ENCODE results near the gene PITPNM3. TPM values are rescaled to one million over a fixed set of nuclear protein-coding genes. Genes with fewer than 3 reads are reported as not detected.

The PITPNM3 gene
- total and polyA plus RNA-seq, 10 donors, result 5.4 to 215 (median 125) TPM

DNA sequence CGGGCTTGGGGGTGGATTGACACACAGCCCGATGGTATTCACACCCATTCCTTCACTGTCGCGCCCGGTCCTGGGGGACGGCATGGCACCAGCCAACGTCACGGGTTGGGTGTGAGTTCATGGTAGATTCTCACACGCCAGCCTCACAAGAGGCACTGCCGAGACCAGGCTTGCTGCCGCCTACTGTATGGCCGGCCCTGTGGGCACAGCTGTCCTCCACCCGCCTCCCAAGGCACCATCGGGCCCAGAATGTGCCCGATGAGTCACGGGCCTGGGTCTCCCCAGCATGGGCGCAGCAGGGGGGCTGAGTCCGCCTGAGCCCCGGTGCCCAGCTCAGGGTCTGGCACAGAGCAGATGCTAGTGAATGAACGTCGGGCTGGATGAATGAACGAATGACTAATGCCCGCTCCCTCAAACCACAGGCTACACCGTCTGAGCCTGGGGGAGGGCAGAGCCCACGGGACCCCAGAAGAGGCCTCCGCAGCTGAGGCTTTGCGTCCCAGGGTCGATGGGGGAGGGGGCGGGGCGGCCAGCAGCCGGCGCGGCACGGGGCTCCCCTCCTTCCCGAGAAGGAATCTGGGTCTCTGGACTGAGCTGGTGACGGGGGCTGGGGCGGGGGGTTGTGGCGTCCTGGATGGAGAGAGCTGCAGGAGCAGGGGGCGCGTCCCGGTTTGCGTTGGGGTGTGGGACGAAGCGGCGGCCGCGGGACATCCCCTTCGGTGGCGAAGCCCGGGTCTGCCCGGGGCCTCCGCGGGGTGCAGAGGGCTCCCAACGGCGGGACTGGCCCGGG, 829 bp downstream of the PITPNM3 start:
- 1 to 2% (median 2%) methylated on average over 24 to 56 of the region's 56 CpGs for WGBS, 5 donors
- intact Hi-C loops (cut with DNase I; ENCODE audit: low total_unique reads), result loop anchor here (5.0 kb wide), 1 partner anchor 83 kb away; no protein-coding TSS in a partner anchor
- H3K4me3 ChIP-seq, result peak overlapping the region; percentile 51 to 82 (median 61)

DNA sequence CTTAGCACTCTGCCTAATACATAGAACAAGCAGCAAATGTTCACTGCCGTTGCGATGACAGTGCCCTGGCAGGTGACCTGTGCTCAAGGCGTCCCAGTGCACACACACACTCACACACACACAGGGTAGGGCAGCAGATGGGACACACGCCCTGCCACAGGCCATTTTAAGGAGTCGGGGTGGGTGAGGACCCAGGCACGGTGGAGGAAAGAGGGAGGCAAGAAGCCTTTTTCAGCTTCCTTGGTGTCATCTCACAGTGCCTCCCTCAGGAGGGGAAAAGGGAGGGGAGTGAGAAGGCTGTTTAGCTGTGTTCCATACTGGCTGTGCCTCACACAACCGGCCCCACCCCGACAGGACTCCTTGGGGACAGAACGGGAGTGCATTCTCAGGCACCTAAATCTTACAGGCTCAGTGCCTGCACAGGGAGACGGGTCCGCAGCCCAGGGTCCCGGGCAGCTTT, 1.5 kb downstream of the PITPNM3 start:
- 17 to 31% (median 28%) methylated on average over 8 to 12 of the region's 12 CpGs for WGBS, 5 donors

More for the DNA sequence above, 829 bp downstream of the PITPNM3 start:
- H3K27me3 ChIP-seq (replicated peaks in 1 of 7), result peaks cover 0 to 51% (median 18%) of the 10 kb centered on the region in 7 donors
- peak overlapping the region; percentile 63 to 90 (median 84) for H3K27ac ChIP-seq
- TF ChIP-seq CTCF (IDR thresholded peaks at IDR 0.05 in 8 of 11, conservative IDR thresholded peaks at IDR 0.05 in 3 of 11) (no peak), POLR2AphosphoS5 (IDR thresholded peaks at IDR 0.05) (peak in 2 of 3 donors; percentile 11 to 60), POLR2A (IDR thresholded peaks at IDR 0.05) (no peak)
- H3K36me3 ChIP-seq, result no peaks in the 10 kb centered on the region
- no peaks in the 10 kb centered on the region for H3K9me3 ChIP-seq
- H3K4me1 ChIP-seq, result peaks cover 0 to 89% (median 52%) of the 10 kb centered on the region in 6 donors
- no peak for DNase-seq

DNA sequence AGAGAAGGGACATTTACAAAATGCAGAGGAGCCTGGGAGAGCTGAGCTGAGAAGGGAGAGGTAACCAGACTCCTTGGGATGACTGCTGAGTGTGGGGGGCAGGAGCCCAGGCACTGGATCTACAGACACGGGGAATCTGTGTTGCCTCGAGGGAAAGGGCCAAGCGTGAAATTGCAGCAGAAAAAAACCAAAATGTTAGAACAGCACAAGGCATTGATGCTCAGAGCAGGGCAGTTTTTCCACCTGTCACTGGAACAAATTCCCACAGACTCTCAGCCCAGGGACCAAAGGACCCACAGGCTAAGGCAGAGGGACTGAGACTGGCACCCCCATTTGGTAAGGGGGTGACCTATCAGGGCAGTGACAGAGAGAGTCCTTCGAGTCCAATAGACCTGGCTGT, 2.0 kb downstream of the PITPNM3 start:
- H3K4me3 ChIP-seq, result peak overlapping the region; percentile 51 to 82 (median 61)
- H3K27ac ChIP-seq, result peak overlapping the region; percentile 63 to 90 (median 84)
- H3K4me1 ChIP-seq, result peaks cover 0 to 89% (median 51%) of the 10 kb centered on the region in 6 donors
- H3K36me3 ChIP-seq, result no peaks in the 10 kb centered on the region
- DNase-seq, result no peak
- H3K27me3 ChIP-seq (replicated peaks in 1 of 7), result peaks cover 0 to 51% (median 18%) of the 10 kb centered on the region in 7 donors
- no peak for TF ChIP-seq POLR2A (IDR thresholded peaks at IDR 0.05)
- TF ChIP-seq POLR2AphosphoS5 (IDR thresholded peaks at IDR 0.05), result no peak
- no peak for TF ChIP-seq CTCF (IDR thresholded peaks at IDR 0.05 in 8 of 11, conservative IDR thresholded peaks at IDR 0.05 in 3 of 11)
- H3K9me3 ChIP-seq, result no peaks in the 10 kb centered on the region
- 67 to 80% (median 70%) methylated on average over 3 to 4 of the region's 4 CpGs for WGBS, 5 donors
- intact Hi-C loops (cut with DNase I; ENCODE audit: low total_unique reads), result no loop called here

More for the DNA sequence above, 1.5 kb downstream of the PITPNM3 start:
- peak overlapping the region; percentile 51 to 82 (median 61) for H3K4me3 ChIP-seq
- peak in 1 of 3 donors; percentile 56 for TF ChIP-seq POLR2AphosphoS5 (IDR thresholded peaks at IDR 0.05)
- TF ChIP-seq POLR2A (IDR thresholded peaks at IDR 0.05), result no peak
- no peak for DNase-seq
- peaks cover 0 to 89% (median 52%) of the 10 kb centered on the region in 6 donors for H3K4me1 ChIP-seq
- peaks cover 0 to 51% (median 18%) of the 10 kb centered on the region in 7 donors for H3K27me3 ChIP-seq (replicated peaks in 1 of 7)
- intact Hi-C loops (cut with DNase I; ENCODE audit: low total_unique reads), result loop anchor here (5.0 kb wide), 1 partner anchor 83 kb away; no protein-coding TSS in a partner anchor
- H3K9me3 ChIP-seq, result no peaks in the 10 kb centered on the region
- peak overlapping the region; percentile 63 to 90 (median 84) for H3K27ac ChIP-seq
- H3K36me3 ChIP-seq, result no peaks in the 10 kb centered on the region

DNA sequence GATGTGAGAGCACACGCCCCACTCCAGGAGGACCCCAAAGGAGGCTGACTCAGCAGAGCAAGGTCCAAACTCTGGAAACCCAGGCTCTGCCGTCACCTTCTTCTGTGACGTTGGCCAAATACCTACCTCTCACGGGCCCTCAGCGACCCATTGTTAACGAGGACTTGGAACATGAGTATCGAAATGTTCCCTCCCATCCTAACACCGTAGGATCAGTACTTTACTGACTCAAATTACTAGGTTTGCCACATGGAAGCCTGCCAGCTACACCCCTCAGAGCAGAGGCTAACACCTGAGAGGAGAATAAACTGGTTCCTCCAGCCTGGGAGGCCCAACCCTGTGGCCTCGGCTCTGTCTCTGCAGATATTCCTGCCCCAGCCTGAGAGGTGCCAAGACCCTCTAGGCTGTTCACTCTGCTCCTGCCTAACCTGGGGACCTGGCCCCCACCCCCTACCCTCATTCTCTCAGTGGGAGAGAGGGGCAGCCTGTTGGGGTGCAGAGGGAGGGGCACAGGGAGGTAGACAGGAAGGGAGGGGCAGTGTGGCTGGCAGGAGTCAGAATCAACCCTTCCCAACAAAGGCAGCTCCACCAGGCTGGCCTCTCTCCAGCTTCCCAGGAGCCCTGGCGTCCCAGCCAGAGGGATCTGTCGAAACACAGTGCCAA, 4.4 kb downstream of the PITPNM3 start:
- WGBS, 5 donors, result 57 to 84% (median 73%) methylated on average over 11 of the region's 11 CpGs
- peak overlapping the region; percentile 20 to 90 (median 84) for H3K27ac ChIP-seq

More for the DNA sequence above, 4.4 kb downstream of the PITPNM3 start:
- Histone ChIP-seq H3K4me3 (peak overlapping the region in 3 of 8 donors; percentile 62 to 82 (median 79)), H3K27me3 (replicated peaks in 1 of 7) (peaks cover 0 to 36% (median 15%) of the 10 kb centered on the region in 7 donors), H3K4me1 (peaks cover 4 to 88% (median 54%) of the 10 kb centered on the region in 6 donors), H3K36me3 (peaks cover 0 to 5% (median 0%) of the 10 kb centered on the region in 6 donors), H3K9me3 (no peaks in the 10 kb centered on the region)
- intact Hi-C loops (cut with DNase I; ENCODE audit: low total_unique reads), result no loop called here
- TF ChIP-seq CTCF (IDR thresholded peaks at IDR 0.05 in 8 of 11, conservative IDR thresholded peaks at IDR 0.05 in 3 of 11), result no peak
- peak in 2 of 3 donors; percentile 51 to 56 for TF ChIP-seq POLR2AphosphoS5 (IDR thresholded peaks at IDR 0.05)
- no peak for DNase-seq

All from spleen (tissue), 11 donors.